GM21717 (cell line): ENCODE measurements around the gene NCOA3.

ENCODE experiments used
- ATAC-seq: cut with Tn5 transposase; IDR thresholded peaks from one replicate; pipeline ENCODE4 v1.9.1; 2021; ENCODE audit warnings: mild to moderate bottlenecking, moderate library complexity; ENCODE audit not compliant: unreplicated experiment

Gene NCOA3

DNA sequence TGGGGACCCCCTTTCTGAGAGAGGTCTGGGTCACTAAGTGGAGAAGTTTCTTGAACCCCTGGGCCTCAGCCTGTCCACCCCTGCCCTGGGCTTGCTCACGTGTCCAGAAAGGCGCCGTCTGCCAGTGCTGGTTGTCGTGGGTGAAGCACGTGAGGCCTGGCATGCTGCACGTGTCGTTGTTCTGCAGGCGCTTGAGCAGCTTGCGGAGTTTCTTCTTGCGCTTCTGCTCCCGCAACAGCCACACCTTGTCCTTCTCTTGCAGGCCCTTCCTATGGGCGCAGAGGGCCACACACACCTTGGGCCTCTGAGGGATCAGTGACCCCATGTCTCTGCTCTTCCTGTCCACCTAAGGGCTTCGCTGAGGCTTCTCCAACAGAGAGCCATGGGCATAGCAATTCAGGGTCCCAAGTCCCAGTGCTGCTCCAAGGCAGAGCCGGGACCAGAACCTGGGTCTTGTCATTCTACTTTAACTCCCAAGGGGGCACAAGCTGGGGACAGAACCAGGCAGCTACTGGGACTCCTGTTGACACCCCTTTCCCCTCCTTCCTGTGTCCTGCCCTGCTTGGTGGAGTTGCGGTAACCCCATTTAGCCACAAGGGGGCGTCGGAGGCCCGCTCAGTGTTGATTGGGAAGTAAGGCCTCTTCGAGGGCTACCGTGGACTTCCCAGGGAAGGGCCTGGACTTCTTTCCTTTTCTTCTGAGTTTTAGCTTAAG, 161.8 kb downstream of the NCOA3 start:
- ATAC-seq = no peak

DNA sequence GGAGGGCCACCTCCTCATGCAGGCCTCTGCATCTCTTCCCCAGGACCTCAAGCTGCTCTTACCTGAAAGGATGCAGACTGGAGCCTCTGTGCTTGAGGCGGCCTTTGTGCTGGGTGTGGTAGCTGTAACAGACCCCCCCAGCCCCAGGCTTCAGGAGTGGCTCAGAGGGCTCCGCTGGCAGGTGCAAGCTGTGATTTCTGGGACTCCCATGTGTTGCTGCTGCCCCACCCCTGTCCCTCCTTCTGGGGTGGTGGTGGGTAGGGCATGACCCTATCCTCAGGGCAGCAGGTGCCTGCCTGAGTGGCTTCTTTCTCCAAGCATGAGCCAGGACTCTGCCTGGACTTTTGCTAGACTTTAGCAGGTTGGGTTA, 162.4 kb downstream of the NCOA3 start:
- ATAC-seq = no peak

DNA sequence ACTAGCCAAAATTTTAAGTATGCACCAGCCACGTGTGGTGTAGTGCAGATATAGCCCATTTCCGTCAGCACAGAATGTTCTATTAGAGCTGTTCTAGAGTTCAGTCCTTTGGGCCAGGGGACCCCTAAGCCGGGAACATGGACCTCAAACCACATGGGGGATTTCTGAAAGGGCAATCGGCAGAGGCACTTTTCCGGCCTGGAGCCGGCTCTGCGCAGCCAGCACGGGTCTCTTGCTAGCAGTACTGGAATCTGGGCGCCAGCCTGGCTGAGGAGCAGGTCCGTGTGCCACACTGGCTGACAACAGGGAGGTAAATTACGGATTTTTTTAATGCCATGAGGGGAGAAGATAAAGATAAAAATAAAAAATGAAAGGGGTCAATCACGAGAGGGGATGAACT, 163.1 kb downstream of the NCOA3 start:
- no peak for ATAC-seq

DNA sequence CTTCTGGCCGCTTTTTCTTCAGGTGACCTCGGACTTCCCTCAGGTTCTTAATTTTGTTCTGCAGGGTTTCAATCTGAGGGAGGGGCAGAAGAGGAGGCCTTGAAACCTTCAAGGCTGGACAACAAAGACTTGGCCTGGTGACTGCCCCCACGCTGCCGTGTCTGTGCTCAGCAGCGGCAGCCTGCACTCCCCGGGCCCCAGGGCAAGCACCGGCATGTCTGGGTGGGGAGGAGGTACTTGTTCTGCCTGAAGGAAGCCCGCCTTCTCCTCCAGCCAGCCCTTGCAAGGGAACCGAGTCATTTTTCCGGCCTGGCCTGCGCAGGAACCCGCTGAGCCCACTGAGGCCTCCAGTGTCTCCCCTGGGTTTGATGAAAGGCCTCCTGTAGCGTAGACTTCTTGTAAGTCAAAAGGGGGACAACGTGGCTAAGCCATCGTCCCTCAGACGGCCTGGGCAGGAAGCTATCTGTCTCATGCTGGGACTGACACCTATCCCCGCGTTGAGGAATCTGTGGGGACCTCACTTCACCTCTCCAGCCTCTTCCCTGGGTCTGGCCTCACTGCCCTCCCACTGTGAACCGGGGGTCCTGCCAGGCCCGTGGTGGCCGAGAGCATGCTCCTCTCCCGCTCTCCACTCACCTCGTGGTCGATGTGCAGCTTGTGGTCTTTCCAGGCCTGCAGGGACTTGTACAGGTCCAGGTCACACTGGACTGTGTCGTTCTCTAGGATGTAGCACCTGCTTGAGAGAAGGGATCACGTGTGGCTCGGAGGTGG, 163.7 kb downstream of the NCOA3 start:
- no peak for ATAC-seq

DNA sequence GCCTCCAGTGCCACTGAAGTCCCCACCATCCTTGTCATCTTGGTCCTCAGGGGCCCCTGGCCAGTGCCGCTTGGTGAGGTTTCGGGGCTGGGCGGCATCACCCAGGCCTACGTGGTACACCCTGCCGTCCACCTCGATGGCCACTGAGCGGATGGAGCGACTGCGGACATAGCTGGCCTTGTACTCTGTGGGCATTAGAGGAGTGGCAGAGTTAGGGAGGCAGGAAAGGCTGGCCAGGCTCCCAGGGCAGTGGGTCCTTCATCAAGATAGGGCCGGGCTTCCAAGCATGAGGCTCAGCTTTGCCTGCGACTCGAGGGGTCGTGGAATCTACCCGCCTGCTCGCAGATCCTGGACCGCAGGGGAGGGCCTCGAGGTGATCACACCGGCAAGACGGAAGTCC, 164.6 kb downstream of the NCOA3 start:
- ATAC-seq = no peak

DNA sequence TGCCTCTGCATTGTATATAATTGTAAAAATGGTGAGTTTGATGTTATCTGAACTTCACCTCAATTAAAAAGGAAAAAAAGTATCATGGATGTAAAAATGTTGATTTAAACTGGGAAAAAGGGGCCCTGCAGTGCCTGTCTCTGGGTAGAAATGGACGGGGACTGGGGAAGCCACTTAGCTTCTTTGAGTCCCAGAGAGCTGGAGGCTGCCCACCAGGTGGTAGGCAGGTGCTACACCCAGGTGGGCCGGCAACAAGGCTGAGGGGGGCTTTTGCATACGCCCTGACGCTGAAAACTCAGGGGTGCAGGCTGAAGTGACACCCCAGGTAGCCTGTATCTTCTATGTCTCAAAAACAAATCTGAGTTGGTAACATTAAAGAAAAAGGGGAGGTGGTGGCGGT, 165.4 kb downstream of the NCOA3 start:
- no peak for ATAC-seq

DNA sequence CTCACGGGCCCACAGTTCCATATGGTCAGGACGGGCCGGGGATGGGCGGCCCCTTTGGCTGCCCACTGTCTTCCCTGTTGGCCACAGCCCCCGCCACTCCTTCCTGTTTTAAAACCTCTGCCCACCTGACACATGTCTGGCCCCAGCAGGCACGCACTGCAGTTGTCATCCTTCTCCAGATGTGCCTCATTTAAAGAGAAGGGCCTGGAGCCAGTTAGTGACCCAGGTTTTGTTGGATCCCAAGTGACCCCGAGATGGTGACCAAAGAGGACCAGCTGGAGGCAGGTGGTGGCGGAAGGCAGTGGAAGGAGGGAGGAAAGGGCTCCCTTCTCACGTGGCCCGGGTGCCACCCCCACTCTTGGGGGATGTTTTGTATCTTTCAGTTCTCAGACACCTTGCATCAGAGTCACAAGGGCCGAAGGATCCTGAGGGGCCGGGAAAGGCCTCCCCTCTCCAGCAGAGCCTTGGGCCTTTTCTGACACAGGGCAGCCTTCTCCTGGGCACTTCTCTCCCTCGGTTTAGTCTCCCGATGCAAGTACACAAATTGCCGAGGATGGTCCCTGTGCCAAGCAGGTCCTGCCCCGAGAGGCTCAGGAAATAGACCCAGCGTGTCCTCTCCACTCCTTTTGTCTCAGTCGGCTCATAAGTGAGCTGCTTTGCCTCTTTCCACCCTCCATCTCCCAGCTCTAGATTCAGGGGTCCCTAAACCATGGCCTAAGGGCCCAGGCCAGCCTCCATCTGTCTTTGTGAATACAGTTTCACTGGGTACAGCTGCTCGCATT, 166.0 kb downstream of the NCOA3 start:
- no peak for ATAC-seq

DNA sequence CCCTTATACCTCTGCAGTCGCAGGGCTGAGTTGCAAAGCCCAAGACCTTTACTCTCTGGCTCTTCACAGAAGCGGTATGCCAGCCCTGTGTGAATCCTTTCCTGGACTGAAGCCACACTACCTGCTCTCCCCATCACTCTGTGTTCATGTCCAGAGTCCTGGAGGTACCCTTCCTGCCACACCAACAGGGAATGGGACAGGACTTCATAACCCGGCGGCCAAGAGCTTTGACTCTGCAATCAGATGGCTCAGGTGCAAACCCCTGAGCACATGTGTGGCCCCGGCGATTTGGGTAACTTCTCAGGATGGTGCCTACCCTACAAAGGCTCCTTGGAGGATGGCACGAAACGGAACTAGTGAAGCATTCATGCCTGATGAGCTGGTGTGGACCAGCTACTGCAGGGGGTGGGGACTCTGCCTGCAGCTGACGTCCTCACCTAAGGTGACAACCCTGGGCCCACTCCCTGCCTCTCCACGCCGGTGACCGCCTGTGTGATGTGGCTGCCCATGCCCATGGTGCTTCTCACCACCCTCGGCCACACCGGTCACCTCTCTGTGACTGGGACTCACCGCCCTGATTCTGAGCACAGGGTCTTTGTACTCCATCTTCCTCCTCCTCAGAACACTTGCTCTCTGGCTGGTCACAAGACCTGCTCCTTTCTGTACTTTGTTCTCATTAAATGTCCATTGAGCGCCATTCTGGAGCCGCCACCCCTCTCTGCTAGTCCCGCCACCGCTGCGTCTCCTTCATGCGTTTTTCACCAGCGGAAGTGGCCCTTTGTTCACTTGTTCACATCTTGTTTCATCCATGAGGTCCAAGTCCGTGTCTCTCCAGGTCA, 166.8 kb downstream of the NCOA3 start:
- ATAC-seq = no peak

DNA sequence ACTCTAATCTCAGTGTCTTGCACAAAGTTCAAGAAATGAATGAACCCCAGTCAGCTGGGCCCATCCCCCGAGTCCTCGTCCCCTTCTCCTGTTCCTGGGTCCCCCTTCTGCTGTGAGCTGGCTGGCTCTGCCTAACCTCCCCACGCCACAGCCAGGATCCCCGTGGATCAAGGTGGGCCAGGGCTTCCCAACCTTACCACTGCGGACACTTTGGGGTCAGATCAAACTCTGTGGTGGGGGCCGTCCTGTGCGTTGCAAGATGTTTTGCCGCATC, 167.4 kb downstream of the NCOA3 start:
- no peak for ATAC-seq

DNA sequence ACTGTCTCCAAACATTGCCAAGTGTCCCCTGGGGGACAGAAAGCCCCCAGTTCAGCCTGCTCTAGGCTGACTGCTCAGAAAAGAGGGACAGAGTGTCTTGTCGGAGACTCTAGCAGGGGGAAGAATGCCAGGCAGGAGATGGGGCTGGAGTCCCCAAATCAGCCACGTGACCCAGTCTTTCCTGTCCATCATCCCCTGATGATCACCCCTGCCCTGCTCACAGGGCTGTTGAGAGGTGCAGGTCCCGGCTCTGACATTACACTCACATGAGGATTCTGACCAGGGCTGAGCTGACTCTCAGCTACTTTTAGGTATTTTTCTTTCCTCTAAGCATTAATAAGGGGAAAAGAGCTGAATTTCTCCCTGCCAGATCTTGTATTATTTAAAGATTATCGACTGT, 167.8 kb downstream of the NCOA3 start:
- no peak for ATAC-seq

DNA sequence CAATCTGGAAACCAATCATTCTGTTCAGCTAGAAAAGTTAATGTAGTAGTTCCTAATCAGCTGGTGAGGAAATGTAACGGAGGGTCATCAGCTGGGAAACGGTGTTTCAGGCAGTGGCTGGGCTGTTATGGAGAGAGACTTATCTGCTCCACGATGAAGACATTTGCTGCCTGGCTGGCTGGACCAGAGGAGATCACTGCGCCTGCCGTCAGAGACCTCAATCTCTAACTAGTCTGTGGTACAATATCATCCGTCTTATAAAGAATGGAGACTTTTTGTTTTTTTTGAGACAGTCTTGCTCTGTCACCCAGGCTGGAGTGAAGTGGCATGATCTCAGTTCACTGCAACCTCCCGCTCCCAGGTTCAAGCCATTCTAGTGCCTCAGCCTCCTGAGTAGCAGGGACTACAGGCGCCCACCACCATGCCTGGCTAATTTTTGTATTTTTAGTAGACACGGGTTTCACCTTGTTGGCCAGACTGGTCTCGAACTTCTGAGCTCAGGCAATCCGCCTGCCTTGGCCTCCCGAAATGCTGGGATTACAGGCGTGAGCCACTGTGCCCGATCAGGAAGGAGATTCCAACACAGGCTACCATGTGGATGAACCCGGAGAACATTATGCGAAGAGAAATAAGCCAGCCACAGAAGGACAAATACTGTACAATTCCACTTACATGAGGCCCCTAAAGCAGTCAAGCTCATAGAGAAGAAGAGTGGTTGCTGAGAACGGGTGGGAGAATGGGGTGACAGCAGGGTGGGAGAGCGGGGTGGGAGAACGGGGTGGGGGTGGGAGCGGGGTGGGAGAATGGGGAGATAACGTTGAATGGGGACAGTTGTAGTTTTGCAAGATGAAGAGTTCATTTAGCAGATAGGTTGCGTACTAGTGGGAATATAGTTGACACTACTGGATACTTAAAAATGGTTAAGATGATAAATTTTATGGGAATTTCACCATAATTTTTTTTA, 168.5 kb downstream of the NCOA3 start:
- ATAC-seq = no peak

DNA sequence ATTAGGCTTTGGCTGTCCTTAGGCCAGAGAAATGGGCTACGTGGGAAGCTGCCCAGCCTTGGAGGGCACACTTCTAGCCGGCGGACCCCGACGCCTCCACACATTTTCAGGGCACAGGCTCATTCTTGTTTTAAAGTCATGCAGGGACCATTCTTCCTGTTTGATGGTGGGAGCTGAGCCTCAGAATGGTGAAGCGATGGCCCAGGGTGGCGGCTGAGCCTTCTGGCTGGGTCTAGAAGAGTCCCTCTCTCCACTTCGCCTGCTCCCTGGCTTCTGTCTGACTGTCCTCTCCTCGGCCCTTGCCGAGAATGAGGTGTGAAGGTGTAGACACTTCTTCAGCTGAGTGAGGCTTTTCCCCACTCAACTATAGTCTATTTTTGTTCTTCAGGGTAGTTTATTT, 169.2 kb downstream of the NCOA3 start:
- ATAC-seq = no peak

DNA sequence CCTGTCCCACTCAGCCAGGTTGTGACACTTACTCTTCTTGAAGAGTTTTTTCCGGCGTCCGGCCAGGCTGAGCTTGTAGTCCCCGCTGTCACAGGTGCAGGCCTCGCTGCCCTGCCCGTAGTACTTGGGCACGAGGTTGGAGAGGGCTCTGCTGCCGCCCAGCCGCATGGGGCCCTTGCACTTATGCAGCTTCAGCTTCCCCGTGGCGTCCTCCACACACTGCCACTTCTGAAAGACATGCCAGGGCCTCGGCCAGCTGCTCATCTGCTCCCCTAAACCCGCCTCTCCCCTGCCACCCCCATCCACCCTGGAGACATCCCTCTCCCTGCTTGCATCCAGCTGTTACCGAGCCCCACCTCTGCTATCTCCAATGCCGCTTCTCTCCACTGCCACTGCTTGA, 170.5 kb downstream of the NCOA3 start:
- no peak for ATAC-seq

DNA sequence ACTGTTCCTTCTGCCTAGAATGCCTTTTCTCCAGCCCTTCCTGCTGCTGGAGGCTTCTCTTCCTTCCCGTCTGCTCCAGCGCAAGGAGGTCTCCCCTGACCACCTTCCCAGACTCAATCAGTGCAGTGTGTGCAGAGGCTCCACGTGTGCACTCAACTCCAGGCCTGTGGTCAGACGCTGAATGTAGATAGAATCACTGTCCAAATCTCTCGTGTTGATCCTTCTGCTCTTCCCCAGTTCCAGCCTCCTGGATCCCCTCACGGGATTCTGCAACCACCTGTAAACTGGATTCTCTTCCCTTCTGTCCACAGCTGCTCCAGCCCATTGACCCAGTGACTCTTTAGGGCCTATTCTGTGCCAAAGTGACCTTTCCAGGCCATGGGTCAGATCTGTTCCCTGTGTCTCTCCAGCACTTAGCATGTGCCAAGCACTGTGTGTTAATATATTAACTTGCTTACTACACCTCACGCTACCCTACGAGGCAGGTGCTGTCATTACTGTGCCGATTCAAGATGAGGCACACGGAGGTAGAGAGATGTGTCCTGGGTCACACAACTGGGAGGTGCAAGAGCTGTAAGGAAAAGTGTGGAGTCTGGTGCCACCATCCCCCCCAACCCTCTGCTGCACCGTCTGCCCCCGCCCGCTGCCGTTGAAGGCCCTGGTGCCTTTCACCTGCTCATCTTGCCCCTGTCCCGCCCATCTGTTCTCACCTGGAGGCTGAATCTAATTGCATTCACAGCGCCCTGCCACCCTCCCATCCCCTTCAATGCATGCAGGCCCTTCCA, 171.4 kb downstream of the NCOA3 start:
- no peak for ATAC-seq

DNA sequence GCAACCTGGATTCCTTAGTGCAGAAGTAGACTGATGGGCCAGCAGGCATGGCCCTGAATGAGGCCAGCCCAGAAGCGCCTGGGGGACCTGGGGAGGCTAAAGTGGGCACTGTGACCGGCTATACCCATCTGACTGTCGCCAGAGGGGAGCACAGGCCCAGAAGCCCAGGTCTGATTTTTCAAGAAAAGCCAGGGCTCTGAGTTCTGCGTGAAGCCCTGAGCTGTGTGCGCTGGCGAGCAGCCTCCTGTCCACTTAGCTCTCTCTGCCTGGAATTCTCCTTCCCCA, 171.9 kb downstream of the NCOA3 start:
- ATAC-seq = no peak

DNA sequence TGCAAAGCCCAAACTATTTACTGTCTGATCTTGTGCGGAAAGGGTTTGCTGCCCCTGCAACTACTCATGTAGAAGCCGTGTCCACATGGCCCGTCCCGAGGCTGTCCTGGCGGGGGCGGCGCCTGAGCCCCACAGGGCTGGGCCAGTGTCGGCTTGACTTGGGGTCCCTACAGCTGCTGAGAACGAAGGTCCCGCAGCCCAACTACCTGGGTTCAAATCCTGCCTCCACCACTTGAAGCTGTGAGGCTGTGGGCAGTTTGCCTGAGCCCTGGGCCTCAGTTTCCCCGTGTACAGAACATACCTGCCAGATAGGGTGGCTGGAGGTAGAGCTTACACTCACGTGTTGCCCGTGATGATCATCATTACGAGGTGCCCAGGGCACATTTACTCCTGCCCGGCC, 172.5 kb downstream of the NCOA3 start:
- no peak for ATAC-seq

DNA sequence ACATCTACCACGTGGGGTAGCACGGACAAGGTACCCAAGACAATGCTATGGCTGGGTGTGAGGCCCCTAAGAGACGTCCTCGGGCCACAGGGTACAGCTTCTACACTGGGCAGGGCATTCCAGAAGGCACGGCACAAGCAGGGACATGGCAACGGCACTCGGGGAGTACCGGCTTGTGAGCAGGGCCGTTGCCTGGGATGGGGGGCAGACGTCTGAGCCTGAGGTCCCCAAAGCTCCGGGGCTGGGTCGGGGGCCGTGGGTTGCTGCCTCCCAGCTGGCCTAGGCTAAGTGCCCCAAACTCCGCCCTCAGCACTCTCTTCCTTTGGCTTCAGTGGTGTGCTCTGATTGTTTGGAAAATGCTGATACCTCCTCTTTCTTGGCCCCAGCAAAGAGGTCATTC, 173.0 kb downstream of the NCOA3 start:
- ATAC-seq = no peak

DNA sequence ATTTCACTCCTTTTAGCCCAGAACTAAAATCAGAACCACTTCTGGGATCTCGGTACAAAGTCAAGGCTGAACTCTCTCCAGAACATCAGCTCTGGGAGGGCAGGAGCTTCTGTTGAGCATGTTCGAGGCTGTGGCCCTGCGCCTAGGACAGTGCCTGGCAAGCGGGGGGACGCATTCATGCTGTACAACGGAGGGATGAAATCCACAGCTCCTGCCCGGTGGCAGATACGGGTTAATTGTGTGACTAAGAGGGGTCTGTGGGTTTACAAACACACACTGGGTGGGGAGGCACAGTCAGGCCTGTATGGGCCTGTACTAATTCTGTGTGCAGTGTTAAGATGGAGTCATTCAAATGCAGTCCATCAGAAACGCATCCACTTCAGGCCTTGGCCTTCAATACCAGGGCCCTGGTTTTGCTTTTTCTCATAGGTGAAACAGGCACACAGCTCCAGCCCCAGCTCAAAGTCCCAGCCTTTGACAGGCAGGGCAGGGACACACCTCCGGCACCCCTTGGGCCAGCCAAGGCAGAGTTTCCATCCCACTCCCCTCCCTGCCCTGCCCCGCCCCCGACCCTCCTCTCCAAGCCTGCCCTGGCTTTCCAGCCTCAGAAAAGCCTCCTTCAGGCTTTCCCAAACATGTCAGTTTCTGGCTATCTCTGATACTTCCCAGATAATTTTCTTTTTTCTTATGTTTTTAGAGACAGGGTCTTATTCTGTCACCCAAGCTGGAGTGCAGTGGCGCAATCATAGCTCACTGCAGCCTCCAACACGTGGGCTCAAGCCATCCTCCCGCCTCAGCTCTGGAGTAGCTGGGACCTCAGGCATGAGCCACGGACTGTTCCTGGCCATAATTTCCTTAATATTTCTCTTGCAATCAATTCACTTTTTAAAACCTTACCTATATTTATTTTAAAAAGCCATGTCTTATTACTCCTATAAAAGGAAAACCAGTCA, 173.8 kb downstream of the NCOA3 start:
- ATAC-seq = no peak
